ENCODE measurements around the gene ATG10.
"Not testable (repeated sequence)": the region's sequence is repeated elsewhere in the genome, so short reads cannot be mapped to it uniquely, and the experiment has no call there.

ATG10 gene

GRCh38 chr5:81980160-81980559 lies 8.3 kb downstream of the ATG10 start:
- Histone ChIP-seq H3K36me3 (ENCODE audit: control insufficient read depth in 5 of 5, insufficient read depth in 5 of 5, low read length in 5 of 5) (peaks cover 6 to 14% (median 12%) of the 10 kb centered on the region in 5 donors), H3K4me1 (ENCODE audit: control insufficient read depth in 5 of 5, insufficient read depth in 5 of 5, low read length in 5 of 5) (no peaks in the 10 kb centered on the region), H3K9ac (ENCODE audit: low read length in 5 of 5) (no peak overlapping the region), H3K9me3 (ENCODE audit: control insufficient read depth in 5 of 5, low read length in 5 of 5) (no peaks in the 10 kb centered on the region), H3K4me3 (ENCODE audit: low read depth in 1 of 5, low read length in 5 of 5) (no peak overlapping the region), H3K27me3 (ENCODE audit: control insufficient read depth in 5 of 5, insufficient read depth in 4 of 5, low read length in 5 of 5) (no peaks in the 10 kb centered on the region), H3K27ac (ENCODE audit: low read depth, low read length) (no peak overlapping the region)

DNA sequence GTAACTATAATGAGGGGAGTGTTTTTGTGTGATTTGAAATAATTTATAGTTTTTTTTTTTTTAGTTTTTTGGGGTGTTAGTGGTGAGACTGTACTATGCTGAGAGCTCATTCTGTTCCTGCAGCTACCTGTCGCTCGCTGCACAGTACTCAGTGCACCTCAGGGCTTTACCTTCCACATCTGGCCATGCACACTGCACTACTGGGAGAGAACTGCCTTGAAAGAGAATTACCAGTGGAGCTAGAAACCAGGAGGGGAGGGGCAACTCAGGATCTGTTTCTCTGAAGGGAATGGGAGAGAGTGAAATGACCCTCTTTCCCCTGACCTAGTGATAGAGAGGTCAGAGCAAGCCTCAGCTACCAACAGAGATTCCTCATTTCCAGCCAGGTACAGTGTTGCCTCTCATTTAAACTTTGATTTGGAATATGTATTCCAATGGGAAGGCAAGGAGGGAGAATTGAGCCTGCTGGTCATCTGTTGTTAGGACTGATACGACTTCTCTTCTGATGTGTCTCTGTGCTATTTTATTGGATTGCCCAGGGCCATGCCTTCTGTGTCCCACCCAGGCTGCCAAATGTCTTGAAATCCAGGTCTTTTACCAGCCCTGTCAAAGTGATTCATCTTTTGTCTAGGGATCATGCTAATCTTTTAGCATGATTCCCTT lies 8.9 kb downstream of the ATG10 start:
- Histone ChIP-seq H3K9ac (ENCODE audit: low read length in 5 of 5) (no peak overlapping the region), H3K4me1 (ENCODE audit: control insufficient read depth in 5 of 5, insufficient read depth in 5 of 5, low read length in 5 of 5) (no peaks in the 10 kb centered on the region), H3K9me3 (ENCODE audit: control insufficient read depth in 5 of 5, low read length in 5 of 5) (no peaks in the 10 kb centered on the region), H3K27ac (ENCODE audit: low read depth, low read length) (no peak overlapping the region), H3K4me3 (ENCODE audit: low read depth in 1 of 5, low read length in 5 of 5) (no peak overlapping the region), H3K27me3 (ENCODE audit: control insufficient read depth in 5 of 5, insufficient read depth in 4 of 5, low read length in 5 of 5) (no peaks in the 10 kb centered on the region), H3K36me3 (ENCODE audit: control insufficient read depth in 5 of 5, insufficient read depth in 5 of 5, low read length in 5 of 5) (peaks cover 6 to 14% (median 12%) of the 10 kb centered on the region in 5 donors)

- not testable (repeated sequence) for H3K9me3 ChIP-seq (ENCODE audit: control insufficient read depth in 5 of 5, low read length in 5 of 5); H3K36me3 ChIP-seq (ENCODE audit: control insufficient read depth in 5 of 5, insufficient read depth in 5 of 5, low read length in 5 of 5); H3K27me3 ChIP-seq (ENCODE audit: control insufficient read depth in 5 of 5, insufficient read depth in 4 of 5, low read length in 5 of 5); H3K4me1 ChIP-seq (ENCODE audit: control insufficient read depth in 5 of 5, insufficient read depth in 5 of 5, low read length in 5 of 5); H3K9ac ChIP-seq (ENCODE audit: low read length in 5 of 5); H3K27ac ChIP-seq (ENCODE audit: low read depth, low read length); H3K4me3 ChIP-seq (ENCODE audit: low read depth in 1 of 5, low read length in 5 of 5)
Observed at GRCh38 chr5:81982172-81982685, 10.4 kb downstream of the ATG10 start.

GRCh38 chr5:81983148-81983547 lies 11.3 kb downstream of the ATG10 start:
- not testable (repeated sequence) for H3K27ac ChIP-seq (ENCODE audit: low read depth, low read length); H3K9ac ChIP-seq (ENCODE audit: low read length in 5 of 5); H3K4me3 ChIP-seq (ENCODE audit: low read depth in 1 of 5, low read length in 5 of 5); H3K4me1 ChIP-seq (ENCODE audit: control insufficient read depth in 5 of 5, insufficient read depth in 5 of 5, low read length in 5 of 5); H3K9me3 ChIP-seq (ENCODE audit: control insufficient read depth in 5 of 5, low read length in 5 of 5); H3K27me3 ChIP-seq (ENCODE audit: control insufficient read depth in 5 of 5, insufficient read depth in 4 of 5, low read length in 5 of 5); H3K36me3 ChIP-seq (ENCODE audit: control insufficient read depth in 5 of 5, insufficient read depth in 5 of 5, low read length in 5 of 5)

- not testable (repeated sequence) for H3K9me3 ChIP-seq (ENCODE audit: control insufficient read depth in 5 of 5, low read length in 5 of 5); H3K36me3 ChIP-seq (ENCODE audit: control insufficient read depth in 5 of 5, insufficient read depth in 5 of 5, low read length in 5 of 5); H3K4me3 ChIP-seq (ENCODE audit: low read depth in 1 of 5, low read length in 5 of 5); H3K27me3 ChIP-seq (ENCODE audit: control insufficient read depth in 5 of 5, insufficient read depth in 4 of 5, low read length in 5 of 5); H3K27ac ChIP-seq (ENCODE audit: low read depth, low read length); H3K9ac ChIP-seq (ENCODE audit: low read length in 5 of 5); H3K4me1 ChIP-seq (ENCODE audit: control insufficient read depth in 5 of 5, insufficient read depth in 5 of 5, low read length in 5 of 5)
Observed at GRCh38 chr5:81983563-81983962, 11.7 kb downstream of the ATG10 start.

DNA sequence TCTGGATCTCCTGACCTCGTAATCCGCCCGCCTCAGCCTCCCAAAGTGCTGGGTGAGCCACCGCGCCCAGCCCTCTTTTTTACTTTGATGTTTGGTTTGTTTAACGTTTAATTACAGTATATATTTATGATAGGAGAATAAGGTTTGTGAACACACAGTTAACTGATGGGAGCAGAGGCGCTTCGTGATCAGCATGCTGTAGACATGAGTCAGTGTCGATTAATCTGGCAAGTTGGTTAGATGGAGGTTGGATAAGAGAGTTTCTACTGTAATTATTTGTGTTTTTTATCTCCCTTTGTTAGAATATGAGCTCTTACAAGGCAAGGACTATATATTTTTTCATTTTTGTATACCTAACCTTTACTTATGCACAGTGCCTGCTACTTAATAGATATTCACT lies 14.3 kb downstream of the ATG10 start:
- no peaks in the 10 kb centered on the region for H3K4me1 ChIP-seq (ENCODE audit: control insufficient read depth in 5 of 5, insufficient read depth in 5 of 5, low read length in 5 of 5)
- H3K36me3 ChIP-seq (ENCODE audit: control insufficient read depth in 5 of 5, insufficient read depth in 5 of 5, low read length in 5 of 5): peaks cover 0 to 7% (median 2%) of the 10 kb centered on the region in 5 donors
- no peak overlapping the region for H3K27ac ChIP-seq (ENCODE audit: low read depth, low read length)
- H3K4me3 ChIP-seq (ENCODE audit: low read depth in 1 of 5, low read length in 5 of 5): no peak overlapping the region
- H3K9me3 ChIP-seq (ENCODE audit: control insufficient read depth in 5 of 5, low read length in 5 of 5): no peaks in the 10 kb centered on the region
- H3K9ac ChIP-seq (ENCODE audit: low read length in 5 of 5): no peak overlapping the region
- no peaks in the 10 kb centered on the region for H3K27me3 ChIP-seq (ENCODE audit: control insufficient read depth in 5 of 5, insufficient read depth in 4 of 5, low read length in 5 of 5)

- no peak overlapping the region for H3K4me3 ChIP-seq (ENCODE audit: low read depth in 1 of 5, low read length in 5 of 5)
- peaks cover 0 to 7% (median 3%) of the 10 kb centered on the region in 5 donors for H3K36me3 ChIP-seq (ENCODE audit: control insufficient read depth in 5 of 5, insufficient read depth in 5 of 5, low read length in 5 of 5)
- no peaks in the 10 kb centered on the region for H3K9me3 ChIP-seq (ENCODE audit: control insufficient read depth in 5 of 5, low read length in 5 of 5)
- H3K27ac ChIP-seq (ENCODE audit: low read depth, low read length): no peak overlapping the region
- H3K27me3 ChIP-seq (ENCODE audit: control insufficient read depth in 5 of 5, insufficient read depth in 4 of 5, low read length in 5 of 5): no peaks in the 10 kb centered on the region
- no peaks in the 10 kb centered on the region for H3K4me1 ChIP-seq (ENCODE audit: control insufficient read depth in 5 of 5, insufficient read depth in 5 of 5, low read length in 5 of 5)
- H3K9ac ChIP-seq (ENCODE audit: low read length in 5 of 5): no peak overlapping the region
Observed at GRCh38 chr5:81989204-81989603, 17.4 kb downstream of the ATG10 start.

GRCh38 chr5:81994679-81995078 lies 22.9 kb downstream of the ATG10 start:
- Histone ChIP-seq H3K4me3 (ENCODE audit: low read depth in 1 of 5, low read length in 5 of 5) (no peak overlapping the region), H3K4me1 (ENCODE audit: control insufficient read depth in 5 of 5, insufficient read depth in 5 of 5, low read length in 5 of 5) (no peaks in the 10 kb centered on the region), H3K9me3 (ENCODE audit: control insufficient read depth in 5 of 5, low read length in 5 of 5) (no peaks in the 10 kb centered on the region), H3K27ac (ENCODE audit: low read depth, low read length) (no peak overlapping the region), H3K36me3 (ENCODE audit: control insufficient read depth in 5 of 5, insufficient read depth in 5 of 5, low read length in 5 of 5) (peaks cover 3 to 13% (median 8%) of the 10 kb centered on the region in 5 donors), H3K9ac (ENCODE audit: low read length in 5 of 5) (no peak overlapping the region), H3K27me3 (ENCODE audit: control insufficient read depth in 5 of 5, insufficient read depth in 4 of 5, low read length in 5 of 5) (no peaks in the 10 kb centered on the region)

DNA sequence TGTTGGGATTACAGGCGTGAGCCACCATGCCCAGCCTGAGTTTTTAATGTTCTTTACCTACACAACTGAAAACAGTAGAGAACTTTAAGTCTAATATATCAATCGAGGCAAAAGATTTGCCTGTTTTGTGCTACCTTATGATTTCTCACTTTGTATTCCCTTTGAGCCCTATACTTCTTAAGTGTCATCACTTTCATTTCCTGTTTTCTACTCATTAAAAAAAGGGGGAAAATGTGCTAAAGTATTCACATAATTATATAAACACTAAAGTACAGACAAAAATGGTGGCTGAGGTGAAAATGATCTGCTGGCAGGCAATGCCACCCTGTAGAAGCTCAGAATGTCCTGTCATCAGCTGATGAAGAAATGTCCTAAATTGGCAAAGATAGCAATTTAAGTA lies 23.6 kb downstream of the ATG10 start:
- Histone ChIP-seq H3K4me1 (ENCODE audit: control insufficient read depth in 5 of 5, insufficient read depth in 5 of 5, low read length in 5 of 5) (no peaks in the 10 kb centered on the region), H3K9ac (ENCODE audit: low read length in 5 of 5) (no peak overlapping the region), H3K4me3 (ENCODE audit: low read depth in 1 of 5, low read length in 5 of 5) (no peak overlapping the region), H3K36me3 (ENCODE audit: control insufficient read depth in 5 of 5, insufficient read depth in 5 of 5, low read length in 5 of 5) (peaks cover 3 to 12% (median 8%) of the 10 kb centered on the region in 5 donors), H3K27me3 (ENCODE audit: control insufficient read depth in 5 of 5, insufficient read depth in 4 of 5, low read length in 5 of 5) (no peaks in the 10 kb centered on the region), H3K27ac (ENCODE audit: low read depth, low read length) (no peak overlapping the region), H3K9me3 (ENCODE audit: control insufficient read depth in 5 of 5, low read length in 5 of 5) (no peaks in the 10 kb centered on the region)

DNA sequence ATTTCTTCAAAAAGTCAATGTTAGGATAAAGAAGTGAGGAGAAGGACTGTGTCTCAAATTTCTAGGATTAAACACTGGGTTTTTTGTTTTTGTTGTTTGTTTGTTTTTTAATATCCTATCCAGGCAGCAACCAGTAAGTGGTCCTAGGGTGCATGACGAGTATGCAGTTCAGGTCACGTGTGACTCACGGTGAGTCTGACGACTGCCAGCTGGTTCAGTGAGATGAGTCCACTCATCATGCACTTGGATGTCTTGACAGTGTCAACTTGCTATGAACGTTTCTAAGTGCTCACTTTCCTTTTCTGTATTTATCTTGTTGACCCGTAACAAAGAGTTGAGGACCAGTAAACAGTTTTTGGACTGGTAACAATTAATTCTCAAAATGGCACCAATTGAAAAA lies 32.7 kb downstream of the ATG10 start:
- Histone ChIP-seq H3K4me1 (ENCODE audit: control insufficient read depth in 5 of 5, insufficient read depth in 5 of 5, low read length in 5 of 5) (no peaks in the 10 kb centered on the region), H3K27me3 (ENCODE audit: control insufficient read depth in 5 of 5, insufficient read depth in 4 of 5, low read length in 5 of 5) (no peaks in the 10 kb centered on the region), H3K36me3 (ENCODE audit: control insufficient read depth in 5 of 5, insufficient read depth in 5 of 5, low read length in 5 of 5) (no peaks in the 10 kb centered on the region), H3K9me3 (ENCODE audit: control insufficient read depth in 5 of 5, low read length in 5 of 5) (no peaks in the 10 kb centered on the region), H3K9ac (ENCODE audit: low read length in 5 of 5) (no peak overlapping the region), H3K4me3 (ENCODE audit: low read depth in 1 of 5, low read length in 5 of 5) (no peak overlapping the region), H3K27ac (ENCODE audit: low read depth, low read length) (no peak overlapping the region)
